NCI-H460 (cell line): ENCODE measurements around the gene HSPA5. TPM values are rescaled to one million over a fixed set of nuclear protein-coding genes. Genes with fewer than 3 reads are reported as not detected.
"Not testable (repeated sequence)": the region's sequence is repeated elsewhere in the genome, so short reads cannot be mapped to it uniquely, and the experiment has no call there.

Source experiments
- DNase-seq: peaks from one replicate; pipeline ENCODE4 v3.0.0-alpha.2; 2016; ENCODE audit warnings: low read depth; ENCODE audit errors: extremely low read depth
- polyA plus RNA-seq: library from polyadenylated mRNA; depleted of rRNA; stranded (reverse); fragments of >200 nt; gene quantifications from 2 replicates; pipeline ENCODE4 v1.2.3, GENCODE V29; 2014; cell fraction: nucleus; rRNA removed
- total RNA-seq: library from RNA; depleted of rRNA; stranded (reverse); fragments of >200 nt; shearing (Covaris generic); gene quantifications from 2 replicates; pipeline ENCODE4 v1.2.3, GENCODE V29; 2014; rRNA removed

The HSPA5 gene
- 226 and 266 TPM in 2 replicates for total RNA-seq
- polyA plus RNA-seq = 51.3 and 76.4 TPM in 2 replicates

DNA sequence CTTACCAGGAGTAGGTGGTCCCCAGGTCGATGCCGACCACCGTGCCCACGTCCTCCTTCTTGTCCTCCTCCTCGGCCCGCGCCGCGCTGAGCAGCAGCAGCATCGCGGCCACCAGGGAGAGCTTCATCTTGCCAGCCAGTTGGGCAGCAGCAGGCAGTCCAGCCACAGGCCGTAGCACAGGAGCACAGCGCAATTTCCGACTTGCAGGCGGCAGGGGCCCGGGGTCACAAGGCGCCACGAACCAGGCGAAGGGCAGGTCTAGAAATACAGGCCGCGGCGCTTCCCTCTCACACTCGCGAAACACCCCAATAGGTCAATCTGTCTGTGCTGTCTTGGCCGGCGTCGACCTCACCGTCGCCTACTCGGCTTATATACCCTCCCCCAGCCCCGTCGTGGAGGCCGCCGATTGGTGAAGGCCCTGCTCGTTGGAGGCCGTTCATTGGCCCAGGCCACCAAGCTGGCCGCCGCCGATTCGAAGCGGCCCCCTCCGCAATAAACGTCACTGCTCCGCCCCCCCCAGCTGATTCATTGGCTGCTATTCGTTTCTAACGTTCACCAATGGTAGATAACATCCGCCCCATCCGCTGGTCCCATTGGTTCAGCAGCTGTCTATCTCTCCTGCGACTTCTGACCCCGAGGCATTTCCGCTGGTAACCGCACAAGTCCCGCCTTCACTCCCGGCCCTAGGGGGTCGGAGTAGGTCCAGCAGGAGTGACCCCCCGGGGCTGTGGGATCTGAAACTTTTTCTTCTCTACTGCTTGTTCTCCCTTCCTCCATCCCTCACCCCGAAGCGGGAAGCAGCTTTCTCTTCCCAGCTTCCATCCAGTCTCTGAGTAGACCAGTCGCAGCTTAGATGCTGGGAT lies at the start of gene HSPA5:
Gene HSPA5 (minus strand): TSS at position 344 of the 863 bp plus-strand sequence. CDS start 217 bp downstream, at position 127.
- DNase-seq = peak; percentile 100

DNA sequence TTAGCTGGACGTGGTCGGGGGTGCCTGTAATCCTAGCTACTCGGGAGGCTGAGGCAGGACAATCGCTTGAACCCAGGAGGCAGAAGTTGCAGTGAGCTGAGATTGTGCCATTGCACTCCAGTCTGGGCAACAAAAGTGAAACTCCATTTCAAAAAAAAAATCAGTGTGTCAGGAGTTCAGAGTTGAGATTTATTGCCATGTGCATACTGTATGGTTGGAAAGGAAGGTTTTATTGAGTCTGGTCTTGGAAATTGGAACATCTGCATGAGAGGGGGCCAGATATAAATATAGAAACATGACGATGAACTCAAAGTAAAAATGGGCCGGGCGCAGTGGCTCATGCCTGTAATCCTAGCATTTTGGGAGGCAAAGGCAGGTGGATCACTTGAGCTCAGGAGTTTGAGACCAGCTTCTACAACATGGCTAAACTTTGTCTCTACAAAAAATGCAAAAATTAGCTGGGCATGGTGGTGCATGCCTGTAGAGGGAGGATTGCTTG lies 45.8 kb upstream of the HSPA5 start:
- DNase-seq = not testable (repeated sequence)

- no peak for DNase-seq
These were observed 43.7 kb upstream of the HSPA5 start for GRCh38 chr9:125284855-125285254.

DNA sequence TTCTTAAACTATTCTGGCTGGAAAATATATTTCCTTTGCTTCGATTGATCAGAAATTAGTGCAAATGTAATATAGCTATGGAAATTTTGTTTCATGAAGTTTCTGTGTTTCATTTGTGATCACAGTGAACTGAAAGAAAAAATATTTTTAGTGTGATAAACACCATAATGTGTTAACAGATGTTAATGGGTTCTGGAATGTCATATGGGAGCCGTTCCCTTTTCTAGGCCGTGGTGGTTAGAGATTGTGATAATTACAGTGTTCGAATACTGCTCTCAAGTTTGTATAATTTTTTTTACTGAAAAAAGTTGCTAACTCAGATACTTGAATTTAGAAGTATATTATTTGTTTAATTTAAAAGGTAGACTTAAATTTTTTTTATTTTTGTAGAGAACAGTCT lies 39.8 kb upstream of the HSPA5 start:
- no peak for DNase-seq

DNA sequence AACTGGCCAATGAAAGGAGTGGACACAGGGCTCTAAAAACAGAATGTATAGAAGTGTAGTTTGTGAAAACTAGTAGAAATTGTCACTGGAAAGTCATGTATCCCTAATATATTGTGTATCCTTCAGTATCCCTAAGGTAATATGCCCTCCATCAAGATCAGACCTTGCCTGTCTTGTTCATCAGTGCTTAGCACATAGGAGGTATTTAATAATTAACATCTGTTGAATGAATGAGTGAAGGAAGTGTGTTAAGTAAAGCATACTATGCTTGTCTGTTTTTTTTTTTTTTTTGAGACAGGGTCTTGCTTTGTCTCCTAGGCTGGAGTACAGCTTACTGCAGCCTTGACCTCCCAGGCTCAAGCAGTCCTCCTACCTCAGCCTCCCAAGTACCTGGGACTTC lies 36.3 kb upstream of the HSPA5 start:
- DNase-seq = no peak

DNA sequence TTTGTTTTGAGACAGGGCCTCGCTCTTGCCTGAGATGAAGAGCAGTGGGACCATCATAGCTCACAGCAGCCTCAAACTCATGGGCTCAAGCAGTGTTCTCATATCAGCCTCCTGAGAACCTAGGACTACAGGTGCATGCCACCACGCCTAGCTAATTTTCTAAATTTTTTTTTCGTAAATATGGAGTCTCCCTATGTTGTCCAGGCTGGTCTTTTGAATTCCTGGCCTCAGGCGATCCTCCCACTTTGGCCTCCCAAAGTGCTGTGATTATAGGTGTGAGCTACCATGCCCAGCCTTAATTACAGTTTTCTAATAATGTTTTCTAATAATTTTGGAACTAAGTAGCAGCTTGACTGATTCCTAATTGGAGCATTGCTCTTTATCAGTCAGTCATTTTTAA lies 35.6 kb upstream of the HSPA5 start:
- no peak for DNase-seq

GRCh38 chr9:125272697-125273096 lies 31.6 kb upstream of the HSPA5 start:
- no peak for DNase-seq

GRCh38 chr9:125271081-125271480 lies 29.9 kb upstream of the HSPA5 start:
- DNase-seq = no peak

DNA sequence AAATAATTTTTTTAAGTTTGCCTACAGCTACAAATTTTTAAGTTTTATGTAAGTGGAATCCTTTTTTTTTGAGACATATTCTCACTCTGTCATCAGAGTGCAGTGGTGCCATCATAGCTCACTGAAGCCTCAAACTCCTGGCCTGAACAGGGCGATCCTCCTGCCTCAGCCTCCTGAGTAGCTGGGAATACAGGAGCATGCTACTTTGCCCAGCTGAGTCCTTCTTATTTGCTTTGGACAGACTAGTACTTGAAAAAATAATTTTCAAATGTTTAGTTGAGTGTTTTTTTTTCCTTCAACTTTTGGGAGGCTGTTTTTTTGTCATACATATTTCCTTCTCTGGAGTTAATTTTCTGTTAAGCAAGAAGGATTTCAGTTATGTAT lies 27.9 kb upstream of the HSPA5 start:
- no peak for DNase-seq

DNA sequence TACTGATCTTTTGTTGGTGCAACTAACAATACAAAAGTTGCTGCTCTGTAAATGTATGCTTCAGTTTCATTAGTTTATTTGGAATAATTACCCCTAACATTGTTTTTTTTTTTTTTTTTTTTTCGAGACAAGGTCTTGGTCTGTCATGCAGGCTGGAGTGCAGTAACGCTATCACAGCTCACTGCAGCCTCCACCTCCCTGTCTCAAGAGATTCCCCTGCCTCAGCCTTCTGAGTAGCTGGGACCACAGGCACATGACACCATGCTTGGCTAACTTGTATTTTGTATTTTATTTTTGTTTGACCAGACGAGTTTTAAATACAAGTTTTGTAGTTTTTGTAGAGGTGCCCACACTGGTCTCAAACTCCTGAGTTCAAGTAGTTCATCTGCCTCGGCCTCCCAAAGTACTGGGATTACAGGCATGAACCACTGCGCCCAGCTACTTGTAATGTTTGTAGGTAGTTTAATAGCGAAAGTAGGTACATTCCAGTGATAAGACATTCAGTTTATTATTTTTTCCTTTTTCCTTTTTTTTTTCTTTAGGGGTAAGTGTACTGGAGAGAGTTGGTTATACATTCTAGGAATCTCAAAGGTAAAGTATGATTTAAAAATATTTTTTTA lies 27.4 kb upstream of the HSPA5 start:
- no peak for DNase-seq

DNA sequence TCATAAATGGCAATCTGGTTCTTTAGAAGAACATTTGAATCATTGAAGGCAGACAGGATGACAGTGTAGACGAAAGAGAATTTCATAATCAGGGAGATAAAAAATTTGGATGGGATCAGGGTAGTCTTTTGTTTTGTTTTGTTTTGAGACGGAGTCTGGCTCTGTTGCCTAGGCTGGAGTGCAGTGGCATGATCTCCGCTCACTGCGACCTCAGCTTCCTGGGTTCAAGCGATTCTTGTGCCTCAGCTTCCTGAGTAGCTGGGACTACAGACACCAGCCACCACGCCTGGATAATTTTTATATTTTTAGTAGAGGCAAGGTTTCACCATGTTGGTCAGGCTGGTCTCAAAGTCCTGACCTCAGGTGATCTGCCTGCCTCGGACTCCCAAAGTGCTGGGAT lies 22.9 kb upstream of the HSPA5 start:
- not testable (repeated sequence) for DNase-seq

DNA sequence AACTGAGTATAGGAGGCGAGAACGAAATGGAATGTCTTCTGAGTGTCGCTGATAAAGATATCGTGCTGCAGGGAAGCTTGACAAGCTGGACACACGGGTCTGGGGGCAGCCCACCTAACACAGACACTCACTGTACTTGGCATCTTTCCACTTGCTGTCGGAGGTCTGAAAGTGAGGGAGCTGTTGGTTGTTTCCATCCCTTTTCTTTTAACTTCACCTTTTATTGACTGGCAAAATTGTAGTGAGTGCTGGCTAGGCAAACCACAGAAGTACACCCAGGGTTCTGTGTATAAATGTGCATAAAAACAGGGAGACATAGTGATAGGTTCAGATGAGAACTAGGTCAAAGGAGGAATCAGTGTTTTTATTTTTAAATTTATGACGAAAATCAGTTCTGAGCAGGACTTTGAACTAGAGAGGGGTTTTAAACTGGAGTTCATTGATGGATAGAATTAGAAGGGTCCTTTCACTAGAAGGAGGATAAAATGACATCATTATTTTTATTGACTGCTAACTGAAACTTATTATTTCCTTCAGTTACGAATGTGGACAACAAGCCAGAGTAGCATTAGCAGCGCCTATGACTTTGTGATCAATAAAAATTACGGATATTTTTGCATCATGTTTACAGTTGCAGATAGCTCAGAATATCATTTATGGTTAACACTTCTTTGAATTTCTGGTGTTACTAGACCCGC lies 21.3 kb upstream of the HSPA5 start:
- DNase-seq = no peak

DNA sequence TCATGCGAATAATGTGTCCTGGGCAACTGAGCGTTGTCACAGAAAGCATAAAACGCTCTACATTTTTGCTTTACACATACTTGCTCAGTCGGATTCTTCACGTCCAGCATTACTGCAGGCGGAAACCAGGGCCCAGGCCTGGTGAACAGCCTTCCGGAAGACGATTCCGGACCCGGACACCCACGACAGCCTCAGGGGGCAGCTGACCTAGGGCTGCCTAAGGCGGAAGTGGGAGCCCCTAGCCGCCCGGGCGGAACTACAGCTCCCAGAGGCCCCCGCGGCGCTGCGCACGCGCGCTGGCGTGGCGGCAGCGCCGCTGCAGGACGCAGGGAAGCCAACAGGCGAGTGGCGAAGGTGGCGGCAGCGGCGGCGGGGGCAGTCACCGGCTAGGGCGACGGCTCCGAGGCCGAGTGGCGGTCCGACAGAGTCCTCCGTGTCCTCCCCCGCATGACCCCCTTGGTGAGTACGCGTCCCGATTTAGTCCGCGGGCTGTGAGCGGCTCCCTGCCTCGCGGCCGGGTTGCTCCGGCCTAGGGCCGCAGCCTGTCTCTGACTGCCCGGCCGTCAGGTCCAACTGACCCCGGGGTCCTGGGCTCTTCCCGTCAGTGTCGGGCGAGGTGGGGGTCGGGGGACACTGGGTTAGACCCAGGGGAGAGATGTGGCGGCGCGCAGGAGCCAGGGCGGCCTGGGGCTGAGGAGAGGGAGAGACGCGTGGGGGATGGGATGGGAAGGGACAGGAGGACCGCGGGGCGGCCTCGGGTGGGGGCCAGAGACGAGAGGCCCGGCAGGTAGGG lies 20.6 kb upstream of the HSPA5 start, which contains the start of gene GAPVD1:
Gene GAPVD1 (plus strand): TSS at position 326 of the 793 bp plus-strand sequence. CDS start 37,096 bp downstream, outside the sequence.
- DNase-seq = peak; percentile 90

DNA sequence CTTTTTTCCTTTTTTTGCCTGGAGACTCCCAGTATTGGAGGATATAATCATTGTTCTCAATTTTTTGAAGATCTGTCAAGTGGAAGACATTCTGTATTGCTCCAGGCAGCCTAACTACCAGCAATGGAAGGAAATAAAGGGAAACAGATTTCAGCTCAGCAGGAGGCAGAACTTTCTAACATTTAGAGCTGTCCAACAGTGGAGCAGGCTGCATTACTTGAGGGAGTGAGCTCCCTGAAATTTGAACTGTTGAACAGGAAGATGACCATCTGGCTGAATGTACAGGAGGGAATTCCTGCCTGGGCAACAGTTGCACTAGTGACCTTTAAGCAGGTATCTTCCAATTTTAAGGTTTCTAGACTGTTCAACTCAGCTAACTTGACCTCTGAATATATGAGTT lies 19.4 kb upstream of the HSPA5 start:
- DNase-seq = no peak

DNA sequence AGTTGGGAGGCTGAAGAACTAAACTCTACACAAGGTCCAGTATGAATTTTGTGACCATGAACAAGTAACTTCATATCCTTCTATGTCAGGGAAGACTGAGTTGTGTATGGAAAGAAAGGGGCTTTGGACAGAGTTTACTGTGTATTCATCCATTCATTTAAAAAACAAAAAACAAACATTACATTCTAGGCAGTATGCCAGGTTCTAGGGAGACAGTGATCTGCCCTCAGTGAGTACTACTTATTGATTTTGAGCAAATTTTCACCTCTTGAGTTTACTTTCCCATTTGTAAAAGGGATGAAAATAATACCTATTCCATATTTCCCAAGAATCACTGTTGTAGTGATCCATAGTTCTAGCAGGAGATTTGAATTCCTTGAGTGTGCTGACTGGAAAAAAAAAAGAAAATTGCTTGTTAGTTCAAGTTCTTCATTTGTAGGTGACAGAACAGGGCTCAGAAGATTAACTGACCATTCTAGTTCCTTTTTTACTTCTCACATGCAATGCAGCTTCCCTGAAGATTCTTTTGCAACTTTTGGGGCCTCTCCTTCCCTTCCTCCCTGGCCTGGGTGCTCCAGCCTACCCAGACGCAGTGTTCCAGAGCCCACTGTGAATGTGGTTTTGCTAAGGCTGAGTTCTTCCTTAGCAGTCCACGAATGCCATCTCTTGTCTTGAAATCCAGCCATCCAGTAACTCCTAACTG lies 17.8 kb upstream of the HSPA5 start:
- DNase-seq = no peak

- no peak for DNase-seq
These were observed 17.1 kb upstream of the HSPA5 start for GRCh38 chr9:125258160-125258785.

- no peak for DNase-seq
These were observed 14.7 kb upstream of the HSPA5 start for GRCh38 chr9:125255781-125256391.

DNA sequence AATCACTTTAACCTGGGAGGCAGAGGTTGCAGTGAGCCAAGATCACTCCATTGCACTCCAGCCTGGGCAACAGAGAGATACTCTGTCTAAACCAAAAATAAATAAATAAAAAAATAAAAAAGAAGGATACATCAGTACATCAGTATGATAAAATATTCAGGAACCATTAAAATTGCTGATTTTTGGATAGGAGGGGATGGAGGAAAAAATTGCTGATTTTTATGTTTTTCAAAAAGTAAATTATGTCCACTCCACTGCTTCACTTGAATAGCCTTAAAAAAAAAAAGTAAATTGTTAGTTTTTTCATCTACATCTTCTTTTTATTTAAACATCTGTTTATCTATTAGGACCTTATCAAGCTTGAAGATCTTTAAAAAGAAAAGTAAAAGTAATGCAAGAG lies 13.1 kb upstream of the HSPA5 start:
- no peak for DNase-seq

- DNase-seq = no peak
These were observed 5.1 kb upstream of the HSPA5 start for GRCh38 chr9:125246261-125246667.
